HCT116 (cell line): ENCODE measurements around the gene TSPAN16. TPM values are rescaled to one million over a fixed set of nuclear protein-coding genes. Genes with fewer than 3 reads are reported as not detected.

Source experiments
- ATAC-seq: fragments of 200-7000 bp; cut with Tn5 transposase; 2 replicates; pipeline ENCODE4 v1.9.1; 2020; ENCODE audit warnings: mild to moderate bottlenecking, moderate library complexity
- BruUV-seq: library from RNA; stranded (reverse); fragments of 400-500 nt; replicated peaks from 2 replicates; lab custom pipeline; 2021; lab: Mats Ljungman, UMichigan
- CTCF ChIA-PET: fragments of 300-600 bp; sonication (Branson Sonifier 250); formaldehyde crosslinking; loops from one replicate; lab custom pipeline; 2021; ENCODE audit warnings: antibody characterized with exemption; lab: Charles Lee
- POLR2A ChIA-PET: fragments of 300-600, 350-600 bp; sonication (Branson Sonifier 250); formaldehyde crosslinking; loops from one replicate; lab custom pipeline; 2021; ENCODE audit warnings: antibody characterized with exemption; lab: Charles Lee
- RAD21 ChIA-PET, 2 experiments: fragments of 300-600 bp; sonication (Branson Sonifier 250); formaldehyde crosslinking; loops; one replicate each; lab custom pipeline; 2023; ENCODE audit warnings: low total read pairs in 2 of 2; ENCODE audit not compliant: uncharacterized antibody in 2 of 2, unreplicated experiment in 2 of 2, low non-redundant PET in 1 of 2; lab: Charles Lee
- DNase-seq: peaks from one replicate; pipeline ENCODE4 v3.0.0-alpha.2; 2010; ENCODE audit warnings: low read depth, low spot score
- H2AFZ ChIP-seq: fragments of 200-600 bp; shearing (Covaris generic), sonication (generic); 2 replicates; pipeline ENCODE4 v1.6.1; 2017; ENCODE audit warnings: low read depth, mixed run types, mixed read lengths, antibody characterized with exemption, low read length; ENCODE audit not compliant: poor library complexity, severe bottlenecking
- H3K27ac ChIP-seq: 2 replicates; pipeline ENCODE4 v1.5.1; 2012; ENCODE audit warnings: low read depth, low read length
- H3K27me3 ChIP-seq: fragments of 200-600 bp; sonication (generic); 2 replicates; pipeline ENCODE4 v1.6.1; 2016; ENCODE audit warnings: mixed run types, low read length, mixed read lengths; ENCODE audit not compliant: insufficient read depth
- H3K36me3 ChIP-seq, 2 experiments: fragments of 200-500 bp in 1 of 2; fragments of 200-600 bp in 1 of 2; sonication (Bioruptor generic) in 1 of 2; sonication (generic) in 1 of 2; 2 replicates each; pipeline versions ENCODE4 v1.5.1 to v1.6.1; 2014 to 2016; ENCODE audit warnings: low read length in 2 of 2, inconsistent platforms in 1 of 2, mixed read lengths in 1 of 2, mixed run types in 1 of 2; ENCODE audit not compliant: insufficient read depth in 2 of 2, control insufficient read depth in 1 of 2
- H3K4me1 ChIP-seq, 2 experiments: fragments of 200-600 bp in 1 of 2; sonication (generic) in 1 of 2; 2 replicates each; pipeline versions ENCODE4 v1.5.1 to v1.6.1; 2012 to 2017; ENCODE audit warnings: low read length in 2 of 2, inconsistent platforms in 1 of 2, mild to moderate bottlenecking in 1 of 2, mixed read lengths in 1 of 2, mixed run types in 1 of 2, moderate library complexity in 1 of 2; ENCODE audit not compliant: insufficient read depth in 2 of 2, control insufficient read depth in 1 of 2
- H3K4me2 ChIP-seq: fragments of 200-600 bp; sonication (generic); 2 replicates; pipeline ENCODE4 v1.6.1; 2017; ENCODE audit warnings: mixed run types, low read length, mixed read lengths
- H3K4me3 ChIP-seq, 2 experiments: fragments of 200-600 bp in 1 of 2; sonication (generic) in 1 of 2; replicated peaks in 1 of 2; 2 replicates each; pipeline ENCODE4 v1.5.1; 2011 to 2016; ENCODE audit warnings: low read length in 2 of 2, control low read depth in 1 of 2, low read depth in 1 of 2, mild to moderate bottlenecking in 1 of 2, mixed read lengths in 1 of 2, mixed run types in 1 of 2
- H3K79me2 ChIP-seq: fragments of 200-600 bp; sonication (generic); 2 replicates; pipeline ENCODE4 v1.6.1; 2017; ENCODE audit warnings: mild to moderate bottlenecking, mixed run types, low read length, moderate library complexity, mixed read lengths; ENCODE audit not compliant: insufficient read depth
- H3K9ac ChIP-seq: fragments of 200-600 bp; sonication (generic); 2 replicates; pipeline ENCODE4 v1.6.1; 2016; ENCODE audit warnings: low read length, mixed read lengths
- H3K9me2 ChIP-seq: fragments of 200-600 bp; sonication (generic), shearing (Covaris generic); 2 replicates; pipeline ENCODE4 v1.6.1; 2017; ENCODE audit warnings: mixed run types, mild to moderate bottlenecking, moderate library complexity; ENCODE audit not compliant: insufficient read depth
- H3K9me3 ChIP-seq, 2 experiments: fragments of 200-500 bp in 1 of 2; fragments of 200-600 bp in 1 of 2; sonication (Bioruptor generic) in 1 of 2; sonication (generic) in 1 of 2; 2 replicates each; pipeline ENCODE4 v1.6.1; 2014 to 2017; ENCODE audit warnings: low read length in 2 of 2, mixed read lengths in 2 of 2, inconsistent platforms in 1 of 2, low read depth in 1 of 2, mild to moderate bottlenecking in 1 of 2, mixed run types in 1 of 2, moderate library complexity in 1 of 2; ENCODE audit not compliant: control insufficient read depth in 1 of 2, insufficient read depth in 1 of 2
- H4K20me1 ChIP-seq: fragments of 200-600 bp; sonication (generic), shearing (Covaris generic); 2 replicates; pipeline ENCODE4 v1.6.1; 2017; ENCODE audit warnings: mixed run types, mild to moderate bottlenecking, moderate library complexity; ENCODE audit not compliant: insufficient read depth
- CBX3 ChIP-seq: IDR thresholded peaks from 2 replicates; pipeline ENCODE4 v1.6.1; 2012; ENCODE audit warnings: low read depth
- CEBPB ChIP-seq: IDR thresholded peaks from 2 replicates; pipeline ENCODE4 v1.6.1; 2012; ENCODE audit warnings: low read depth
- ELF1 ChIP-seq: IDR thresholded peaks from 2 replicates; pipeline ENCODE4 v1.6.1; 2012; ENCODE audit warnings: low read depth, borderline replicate concordance
- EZH2 ChIP-seq: fragments of 200-600 bp; sonication (generic); IDR thresholded peaks from 2 replicates; pipeline ENCODE4 v1.6.1; 2017; ENCODE audit warnings: antibody characterized with exemption, mixed run types
- FOSL1 ChIP-seq: IDR thresholded peaks from 2 replicates; pipeline ENCODE4 v1.6.1; 2012; ENCODE audit warnings: low read depth
- POLR2A ChIP-seq: IDR thresholded peaks from 2 replicates; pipeline ENCODE4 v1.7.0; 2011; ENCODE audit warnings: borderline replicate concordance; ENCODE audit not compliant: insufficient read depth, insufficient read length; ENCODE audit errors: extremely low read depth
- RAD21 ChIP-seq: IDR thresholded peaks from 2 replicates; pipeline ENCODE4 v1.6.1; 2012; ENCODE audit warnings: low read depth, mild to moderate bottlenecking
- SIN3A ChIP-seq: IDR thresholded peaks from 2 replicates; pipeline ENCODE4 v1.6.1; 2012; ENCODE audit warnings: low read depth
- SP1 ChIP-seq: IDR thresholded peaks from 2 replicates; pipeline ENCODE4 v1.6.1; 2012; ENCODE audit warnings: low read depth
- TCF7L2 ChIP-seq: IDR thresholded peaks from 2 replicates; pipeline ENCODE4 v1.7.0; 2011; ENCODE audit warnings: borderline replicate concordance, inconsistent platforms; ENCODE audit not compliant: insufficient read depth, insufficient read length; ENCODE audit errors: extremely low read depth
- YY1 ChIP-seq: IDR thresholded peaks from 2 replicates; pipeline ENCODE4 v1.6.1; 2011; ENCODE audit warnings: low read length, low read depth, moderate library complexity, mild to moderate bottlenecking; ENCODE audit not compliant: insufficient replicate concordance; ENCODE audit errors: extremely low read depth
- intact Hi-C: fragments of 100-400 bp; cut with micrococcal nuclease; formaldehyde crosslinking; loops from 2 replicates; pipeline ENCODE4 v1.10.0; 2022
- total RNA-seq: library from RNA; stranded (reverse); gene quantifications from one replicate; pipeline ENCODE4 v1.2.1, GENCODE V29; 2021; ENCODE audit not compliant: unreplicated experiment
- TF ChIP-seq, protein P1 (sequence below): IDR thresholded peaks from 2 replicates; pipeline ENCODE4 v1.6.1; 2012
- TF ChIP-seq, protein P2 (sequence below): IDR thresholded peaks from 2 replicates; pipeline ENCODE4 v1.6.1; 2012; ENCODE audit warnings: low read depth
- TF ChIP-seq, protein P3 (sequence below): IDR thresholded peaks from 2 replicates; pipeline ENCODE4 v1.6.1; 2012

Gene TSPAN16
- total RNA-seq, 1 experiment from 2014 or later = not detected

DNA sequence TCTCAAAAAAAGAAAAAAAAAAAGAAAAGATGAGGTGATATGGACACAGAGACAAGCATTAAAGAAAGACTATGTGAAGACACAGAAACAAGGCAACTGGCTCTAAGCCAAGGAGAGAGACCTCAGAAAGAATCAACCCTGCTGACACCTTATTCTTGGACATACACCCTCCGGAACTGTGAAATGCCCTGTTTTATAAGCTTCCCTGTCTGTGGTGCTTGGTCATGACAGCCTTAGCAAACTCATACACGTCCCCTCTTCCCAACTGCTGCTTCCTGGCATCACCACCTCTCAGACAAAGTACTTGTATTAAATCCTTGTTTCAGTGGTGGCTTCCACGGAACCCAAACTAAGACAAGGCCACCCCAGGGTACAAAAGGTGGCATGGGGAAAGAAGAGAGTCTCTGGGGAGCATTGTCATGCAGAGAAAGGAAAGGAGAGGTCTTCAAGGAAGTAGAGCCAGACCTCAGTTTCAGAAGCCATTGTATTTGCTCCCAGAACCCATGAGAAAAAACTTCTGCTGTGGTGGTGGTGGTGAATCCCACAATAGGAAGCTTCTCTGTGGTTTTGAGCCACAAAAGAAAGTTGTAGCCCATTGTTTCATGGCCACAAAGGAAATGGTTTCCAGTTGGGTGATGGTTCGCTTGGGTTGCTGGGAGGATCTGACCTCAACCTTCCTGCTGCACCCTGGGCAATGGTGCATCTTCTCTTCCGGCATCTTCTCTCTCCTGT, 16.3 kb upstream of the TSPAN16 start:
- Histone ChIP-seq H3K4me3 (no peak overlapping the region), H2AFZ (no peak overlapping the region), H3K4me2 (no peak overlapping the region), H3K9me2 (no peaks in the 10 kb centered on the region), H3K9ac (no peak overlapping the region), H3K27ac (no peak overlapping the region), H3K4me1 (no peaks in the 10 kb centered on the region), H4K20me1 (no peaks in the 10 kb centered on the region), H3K27me3 (no peaks in the 10 kb centered on the region), H3K9me3 (no peaks in the 10 kb centered on the region), H3K36me3 (no peaks in the 10 kb centered on the region), H3K79me2 (no peaks in the 10 kb centered on the region)
- CTCF ChIA-PET = no interaction called here
- RAD21 ChIA-PET = no interaction called here
- ATAC-seq = no peak
- DNase-seq = no peak
- POLR2A ChIA-PET = no interaction called here
- no TSS peak for BruUV-seq
- intact Hi-C loops = no loop called here
- TF ChIP-seq TCF7L2 (no peak), POLR2A (no peak), RAD21 (no peak), EZH2 (no peak), ELF1 (no peak), SP1 (no peak), YY1 (no peak), FOSL1 (no peak), SIN3A (no peak), CBX3 (no peak), CEBPB (no peak)
- TF ChIP-seq, protein P1, sequence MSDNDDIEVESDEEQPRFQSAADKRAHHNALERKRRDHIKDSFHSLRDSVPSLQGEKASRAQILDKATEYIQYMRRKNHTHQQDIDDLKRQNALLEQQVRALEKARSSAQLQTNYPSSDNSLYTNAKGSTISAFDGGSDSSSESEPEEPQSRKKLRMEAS = no peak
- TF ChIP-seq, protein P2, sequence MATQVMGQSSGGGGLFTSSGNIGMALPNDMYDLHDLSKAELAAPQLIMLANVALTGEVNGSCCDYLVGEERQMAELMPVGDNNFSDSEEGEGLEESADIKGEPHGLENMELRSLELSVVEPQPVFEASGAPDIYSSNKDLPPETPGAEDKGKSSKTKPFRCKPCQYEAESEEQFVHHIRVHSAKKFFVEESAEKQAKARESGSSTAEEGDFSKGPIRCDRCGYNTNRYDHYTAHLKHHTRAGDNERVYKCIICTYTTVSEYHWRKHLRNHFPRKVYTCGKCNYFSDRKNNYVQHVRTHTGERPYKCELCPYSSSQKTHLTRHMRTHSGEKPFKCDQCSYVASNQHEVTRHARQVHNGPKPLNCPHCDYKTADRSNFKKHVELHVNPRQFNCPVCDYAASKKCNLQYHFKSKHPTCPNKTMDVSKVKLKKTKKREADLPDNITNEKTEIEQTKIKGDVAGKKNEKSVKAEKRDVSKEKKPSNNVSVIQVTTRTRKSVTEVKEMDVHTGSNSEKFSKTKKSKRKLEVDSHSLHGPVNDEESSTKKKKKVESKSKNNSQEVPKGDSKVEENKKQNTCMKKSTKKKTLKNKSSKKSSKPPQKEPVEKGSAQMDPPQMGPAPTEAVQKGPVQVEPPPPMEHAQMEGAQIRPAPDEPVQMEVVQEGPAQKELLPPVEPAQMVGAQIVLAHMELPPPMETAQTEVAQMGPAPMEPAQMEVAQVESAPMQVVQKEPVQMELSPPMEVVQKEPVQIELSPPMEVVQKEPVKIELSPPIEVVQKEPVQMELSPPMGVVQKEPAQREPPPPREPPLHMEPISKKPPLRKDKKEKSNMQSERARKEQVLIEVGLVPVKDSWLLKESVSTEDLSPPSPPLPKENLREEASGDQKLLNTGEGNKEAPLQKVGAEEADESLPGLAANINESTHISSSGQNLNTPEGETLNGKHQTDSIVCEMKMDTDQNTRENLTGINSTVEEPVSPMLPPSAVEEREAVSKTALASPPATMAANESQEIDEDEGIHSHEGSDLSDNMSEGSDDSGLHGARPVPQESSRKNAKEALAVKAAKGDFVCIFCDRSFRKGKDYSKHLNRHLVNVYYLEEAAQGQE = no peak
- TF ChIP-seq, protein P3, sequence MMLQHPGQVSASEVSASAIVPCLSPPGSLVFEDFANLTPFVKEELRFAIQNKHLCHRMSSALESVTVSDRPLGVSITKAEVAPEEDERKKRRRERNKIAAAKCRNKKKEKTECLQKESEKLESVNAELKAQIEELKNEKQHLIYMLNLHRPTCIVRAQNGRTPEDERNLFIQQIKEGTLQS = no peak
